PC-9 (cell line): ENCODE measurements around the gene MOV10L1.

Source experiments
- CTCF ChIP-seq: fragments of 200-600 bp; sonication (generic); conservative IDR thresholded peaks from 2 replicates; pipeline ENCODE4 v1.6.1; 2017; ENCODE audit warnings: mixed run types, antibody characterized with exemption, mild to moderate bottlenecking, moderate library complexity
- EZH2 ChIP-seq: fragments of 200-600 bp; sonication (generic); IDR thresholded peaks from 2 replicates; pipeline ENCODE4 v1.8.0; 2017; ENCODE audit warnings: antibody characterized with exemption, low read depth

GRCh38 chr22:50067244-50067643 lies 22.6 kb upstream of the MOV10L1 start:
- TF ChIP-seq CTCF, result no peak
- no peak for TF ChIP-seq EZH2
